Ishikawa (cell line): ENCODE data around the gene AKAP10.

Experiments used
- CREB1 ChIP-seq: IDR thresholded peaks from 2 replicates; pipeline ENCODE4 v1.6.1; 2012; ENCODE audit warnings: low read depth
- EGR1 ChIP-seq: IDR thresholded peaks from 2 replicates; pipeline ENCODE4 v1.6.1; 2012
- MAX ChIP-seq: IDR thresholded peaks from 2 replicates; pipeline ENCODE4 v1.6.1; 2012
- REST ChIP-seq: IDR thresholded peaks from 2 replicates; pipeline ENCODE4 v1.6.1; 2012; ENCODE audit warnings: low read depth, mild to moderate bottlenecking
- TCF12 ChIP-seq: IDR thresholded peaks from 2 replicates; pipeline ENCODE4 v1.6.1; 2012; ENCODE audit warnings: low read depth
- YY1 ChIP-seq: IDR thresholded peaks from 2 replicates; pipeline ENCODE4 v1.6.1; 2012; ENCODE audit warnings: low read depth
- ZBTB7A ChIP-seq: IDR thresholded peaks from 2 replicates; pipeline ENCODE4 v1.6.1; 2012; ENCODE audit warnings: low read depth

GRCh38 chr17:19868079-19868395 lies 109.6 kb downstream of the AKAP10 start:
- TF ChIP-seq REST (no peak), ZBTB7A (no peak), TCF12 (no peak), EGR1 (no peak), MAX (no peak), CREB1 (no peak), YY1 (no peak)
